Hepatic stellate cell (primary cell): ENCODE results near the gene S100PBP.
A peak's percentile ranks its signal among the peaks of the same experiment; 100 is the strongest.

ENCODE experiments used
- DNase-seq: peaks from one replicate; pipeline ENCODE4 v3.0.0; 2011; ENCODE audit warnings: low spot score

Gene S100PBP

GRCh38 chr1:32870615-32871363 is 53.3 kb downstream of the S100PBP start, which contains the start of gene FNDC5:
TSS of gene FNDC5 (minus strand) at chr1:32870912.
- peak; percentile 77 for DNase-seq

DNA sequence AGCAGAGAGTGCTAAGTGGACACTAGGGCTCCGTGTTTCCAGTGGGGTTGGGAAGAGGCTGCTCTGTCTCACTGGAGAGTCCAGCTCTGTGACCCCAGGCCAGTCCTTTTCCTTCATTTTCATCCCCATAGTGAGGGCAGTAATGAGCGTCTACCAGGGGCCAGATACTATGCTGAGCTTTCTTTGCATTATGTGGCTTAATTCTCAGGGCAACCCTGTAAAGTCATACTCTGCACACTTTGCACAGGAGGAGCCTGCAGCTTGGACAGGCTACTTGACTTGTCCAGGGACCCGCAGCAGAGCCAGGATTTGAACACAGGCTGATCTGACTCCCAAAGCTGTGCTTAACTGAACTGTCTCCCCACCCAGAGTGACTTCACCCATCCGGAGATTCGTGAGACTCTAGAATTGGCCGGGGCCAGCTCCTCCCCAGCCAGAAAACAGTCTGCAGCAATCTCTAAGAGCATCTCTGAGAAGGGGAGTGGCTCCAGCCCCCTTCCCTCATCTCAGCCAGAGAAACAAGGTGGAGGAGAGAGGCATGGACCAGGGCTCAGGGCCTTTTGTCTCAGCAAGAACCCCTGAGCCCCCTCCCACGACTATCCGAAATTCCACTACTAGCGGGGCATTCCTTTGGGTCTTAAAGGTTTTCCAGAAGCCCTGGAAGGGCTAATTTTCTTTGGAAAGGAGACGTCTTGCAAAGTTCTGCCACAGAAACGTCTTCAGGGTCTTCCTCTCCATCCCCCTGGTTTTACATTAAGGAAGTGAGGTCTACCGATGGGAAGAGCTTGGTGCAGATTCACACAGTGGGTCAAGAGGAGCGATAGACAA is 54.1 kb downstream of the S100PBP start:
- DNase-seq = no peak

GRCh38 chr1:32872192-32872460 is 54.7 kb downstream of the S100PBP start:
- DNase-seq = no peak

- no peak for DNase-seq
These were observed 56.0 kb downstream of the S100PBP start for GRCh38 chr1:32873484-32873883.

DNA sequence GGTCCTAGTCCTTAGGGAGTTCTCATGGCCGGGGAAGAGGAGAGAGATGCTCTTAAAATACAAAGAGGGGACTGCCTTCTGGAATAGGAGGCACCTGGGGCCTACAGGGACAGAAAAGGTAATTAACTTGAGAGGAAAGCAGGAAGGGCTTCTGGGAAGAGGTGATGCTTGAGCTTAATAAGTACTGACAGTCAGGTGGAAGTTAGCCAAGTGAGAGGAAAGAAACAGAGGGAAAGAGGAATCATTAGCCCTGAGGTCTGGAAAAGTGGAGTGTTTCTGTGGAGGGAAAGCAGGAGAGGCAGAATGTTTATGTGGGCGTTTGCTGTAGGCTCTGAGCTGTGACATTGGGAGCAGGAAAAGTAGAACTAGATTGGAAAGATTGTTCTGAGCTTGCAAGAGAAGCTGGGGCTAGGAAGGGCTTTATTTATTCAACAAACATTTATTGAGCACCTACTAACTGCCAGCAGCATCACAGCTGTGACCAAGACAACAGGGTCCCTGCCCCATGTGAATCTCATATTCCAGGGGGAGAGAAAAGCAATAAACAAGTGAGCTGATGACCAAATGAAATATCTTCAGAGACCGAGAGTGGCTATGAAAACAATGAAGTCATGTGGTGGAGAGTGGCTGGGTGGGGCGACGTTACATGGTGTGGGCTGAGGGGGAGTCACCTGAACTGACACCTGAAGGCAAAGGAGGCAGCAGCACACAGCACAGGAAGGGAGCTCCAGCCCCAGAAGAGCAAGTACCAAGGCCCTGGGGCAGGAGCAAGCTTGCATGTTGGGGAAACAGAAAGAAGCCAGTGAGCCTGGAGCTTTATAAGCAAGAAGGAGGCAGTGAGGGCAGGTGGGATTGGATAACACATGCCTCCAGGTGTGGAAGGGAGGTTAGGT is 57.7 kb downstream of the S100PBP start:
- no peak for DNase-seq

DNA sequence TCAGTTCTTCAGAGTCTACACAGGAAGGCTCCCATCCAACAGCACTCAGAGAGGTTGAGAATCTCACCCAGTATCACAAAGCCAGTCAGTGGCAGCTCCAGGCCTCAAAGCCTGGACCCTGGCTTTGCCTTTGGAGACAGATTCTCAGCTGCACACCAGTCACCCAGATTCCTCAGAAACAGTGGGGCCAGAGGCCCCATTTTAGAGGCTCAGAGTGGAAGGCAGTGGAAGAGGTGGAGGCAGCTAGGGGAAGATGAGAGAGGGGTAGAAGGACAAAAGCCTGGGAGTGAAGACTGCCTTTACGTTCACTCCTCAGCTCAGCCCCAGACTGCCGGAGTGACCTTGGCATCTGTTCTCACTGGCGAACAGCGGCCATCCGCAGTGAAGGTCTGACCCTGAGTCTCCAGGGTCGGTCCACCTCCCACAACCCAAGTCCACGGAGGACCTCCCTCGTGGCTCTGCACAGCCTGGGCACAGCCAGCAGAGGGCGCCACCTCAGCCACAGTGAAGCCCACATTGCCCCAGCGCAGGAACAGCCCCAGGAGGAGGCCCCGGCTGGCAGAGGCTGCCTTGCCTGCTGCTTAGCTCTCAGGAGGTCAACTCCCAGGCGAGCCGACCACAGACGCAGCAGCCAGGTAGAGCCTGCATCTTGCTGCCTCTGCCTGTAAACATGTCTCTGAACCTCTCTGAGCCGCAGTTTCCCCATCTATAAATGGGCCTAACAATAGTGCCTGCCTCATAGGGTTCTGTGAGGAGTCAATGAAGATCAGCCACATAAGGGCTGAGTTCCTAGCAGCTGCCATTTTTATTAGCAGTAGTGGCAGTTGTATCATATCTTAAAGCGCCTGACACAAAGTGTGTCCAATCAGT is 59.1 kb downstream of the S100PBP start:
- peak; percentile 86 for DNase-seq

- no peak for DNase-seq
These were observed 60.0 kb downstream of the S100PBP start for GRCh38 chr1:32877211-32878110.

DNA sequence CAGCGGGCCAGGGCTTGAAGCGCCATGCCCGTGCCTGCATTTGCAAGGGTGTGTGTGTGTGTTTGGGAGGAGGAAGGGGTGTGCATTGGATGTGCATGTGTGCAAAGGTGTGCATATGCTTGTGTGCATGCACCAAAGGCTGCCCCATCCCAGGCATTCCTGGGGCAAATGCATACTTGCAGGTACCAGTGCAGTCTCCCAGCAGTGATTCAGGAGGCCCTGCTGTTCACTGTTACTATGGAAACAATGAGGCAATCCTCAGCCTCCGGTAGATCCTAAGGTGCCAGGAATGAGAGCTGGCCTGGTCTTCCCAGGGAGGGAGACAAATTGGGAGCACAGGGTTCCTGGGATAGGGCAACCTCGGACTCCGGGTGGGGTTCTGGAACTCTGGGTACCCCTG is 60.7 kb downstream of the S100PBP start:
- DNase-seq = no peak

- DNase-seq = no peak
These were observed 61.2 kb downstream of the S100PBP start for GRCh38 chr1:32878637-32879041.

DNA sequence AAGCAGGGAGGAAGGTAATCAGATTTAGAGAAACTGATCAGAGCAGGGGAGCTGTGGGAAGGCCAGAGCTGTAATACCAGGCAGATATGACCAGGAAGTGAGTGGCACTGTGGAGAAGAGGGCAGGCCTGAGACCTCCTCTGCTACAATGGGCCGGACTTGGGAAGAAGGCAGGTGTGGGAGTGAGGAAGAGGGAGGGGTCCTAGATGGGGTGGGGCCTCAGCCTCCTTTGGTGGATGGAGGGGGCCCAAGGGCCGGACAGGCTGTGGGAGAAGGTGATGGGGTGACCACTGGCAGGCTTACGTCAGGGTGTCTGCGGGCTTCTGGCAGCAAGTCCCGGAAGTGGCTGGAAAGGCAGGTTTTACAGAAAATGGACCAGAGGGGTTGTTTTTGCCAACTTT is 63.8 kb downstream of the S100PBP start:
- DNase-seq = no peak

- no peak for DNase-seq
These were observed 64.7 kb downstream of the S100PBP start for GRCh38 chr1:32881871-32882850.

DNA sequence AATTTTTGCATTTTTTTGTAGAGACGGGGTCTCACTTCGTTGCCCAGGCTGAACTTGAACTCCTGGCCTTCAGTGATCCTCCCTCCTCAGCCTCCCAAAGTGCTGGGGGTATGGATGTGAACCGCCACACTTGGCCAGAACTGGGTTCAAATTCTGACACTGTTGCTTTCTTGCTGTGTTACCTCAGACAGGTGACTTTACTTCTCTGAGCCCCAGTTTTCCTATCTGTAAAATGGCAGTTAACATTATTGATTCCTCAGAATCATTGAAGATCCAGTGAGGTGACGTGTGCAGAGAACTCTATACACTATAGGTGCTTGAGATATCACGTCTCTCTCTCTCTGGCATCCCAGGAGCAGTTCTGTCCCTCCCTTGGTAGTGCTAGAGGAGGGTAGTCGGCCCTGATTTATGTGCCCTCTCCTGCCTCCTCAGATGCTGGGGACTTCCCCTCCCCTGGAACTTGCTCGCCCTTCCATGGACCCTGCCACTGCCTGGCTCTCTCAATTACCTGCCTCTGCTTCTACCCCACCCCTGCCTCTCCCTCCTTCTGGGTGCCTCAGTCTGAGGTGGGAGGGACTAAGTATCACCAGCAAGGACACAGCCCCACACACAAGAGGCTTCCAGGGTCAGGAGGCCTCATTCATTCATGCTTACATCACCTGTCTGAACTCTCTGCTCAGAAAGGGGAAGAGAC is 66.0 kb downstream of the S100PBP start:
- DNase-seq = no peak

GRCh38 chr1:32884032-32884372 is 66.5 kb downstream of the S100PBP start:
- DNase-seq = no peak

GRCh38 chr1:32884726-32885125 is 67.3 kb downstream of the S100PBP start:
- no peak for DNase-seq

GRCh38 chr1:32885676-32886003 is 68.2 kb downstream of the S100PBP start:
- no peak for DNase-seq

DNA sequence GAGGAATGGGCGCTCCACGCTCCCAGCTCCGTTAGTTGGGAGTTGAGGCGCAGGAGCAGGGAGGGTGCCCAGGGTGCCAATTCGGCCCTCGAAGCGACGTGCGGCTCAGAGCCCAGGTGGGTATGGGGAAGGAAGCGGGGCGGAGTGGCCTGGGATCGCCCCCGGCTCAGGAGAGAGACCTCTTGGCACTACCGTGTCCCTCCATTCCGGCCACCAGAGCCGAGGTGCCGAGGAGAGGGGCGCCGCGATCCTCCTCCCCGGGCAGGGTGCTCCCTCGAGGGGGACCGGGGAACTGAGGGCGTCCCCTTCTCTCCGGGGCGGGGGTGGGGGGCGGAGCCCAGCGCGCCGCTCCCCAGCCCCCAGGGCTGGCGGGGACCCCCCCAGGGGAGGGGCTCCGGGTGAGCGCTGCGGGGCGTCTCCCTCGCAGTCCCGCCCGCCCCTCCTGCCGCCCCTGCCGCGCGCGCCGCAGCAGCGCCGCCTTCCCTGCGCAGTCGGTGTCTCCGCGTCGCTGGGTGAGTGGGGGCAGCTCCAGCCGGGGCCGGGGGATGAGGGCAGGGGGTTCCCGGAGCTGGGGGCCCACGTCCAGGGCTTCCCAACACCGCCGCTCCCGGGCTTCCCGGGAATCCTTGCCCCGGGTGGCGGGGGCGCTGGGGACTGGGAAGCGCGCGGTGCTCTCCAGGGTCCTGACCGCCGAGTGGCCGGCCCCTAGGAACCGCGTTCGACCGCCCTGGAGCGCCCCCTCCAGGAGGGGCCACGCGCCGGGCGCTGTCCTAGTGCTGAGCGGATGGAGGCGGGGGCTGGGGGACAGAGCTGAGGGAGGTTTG is 68.8 kb downstream of the S100PBP start, which contains the start of gene HPCA:
TSS of gene HPCA (plus strand) at position 488 of the 824 bp plus-strand sequence. CDS start 2,408 bp downstream, outside the sequence.
- DNase-seq = peak; percentile 83

DNA sequence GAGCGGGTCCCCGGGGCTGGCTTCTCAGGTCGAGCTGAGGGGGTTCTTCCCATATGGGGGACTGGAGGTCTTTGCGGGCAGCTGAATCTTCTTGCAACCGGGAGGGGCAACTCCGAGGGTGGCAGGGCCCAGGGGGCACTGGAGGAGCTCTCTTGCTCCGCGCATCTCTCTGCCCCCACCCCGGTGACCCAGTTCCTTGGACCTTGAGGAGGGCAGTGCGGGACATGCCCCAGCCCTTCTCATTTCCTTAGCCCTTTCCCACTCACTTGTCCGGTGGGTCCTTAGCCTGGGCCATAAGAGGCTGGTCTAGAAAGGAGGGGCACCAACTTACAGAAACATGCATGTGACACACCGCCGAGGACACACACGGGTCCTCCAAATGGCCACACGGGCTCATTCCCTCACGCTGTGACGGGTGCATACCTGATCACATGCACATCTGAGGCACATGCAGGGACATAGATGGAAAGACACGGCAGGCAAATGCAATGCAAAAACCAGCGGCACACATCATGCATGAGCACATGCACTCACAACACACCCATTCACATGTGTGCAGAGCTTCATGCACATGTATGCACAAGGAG is 69.5 kb downstream of the S100PBP start:
- no peak for DNase-seq
